Epithelial cell of proximal tubule (primary cell): Measurements from ENCODE around the gene FHIT. TPM values are rescaled to one million over a fixed set of nuclear protein-coding genes. Genes with fewer than 3 reads are reported as not detected.

Source experiments
- DNase-seq: peaks from one replicate; pipeline ENCODE4 v3.0.0-alpha.2; 2011; ENCODE audit warnings: low read depth
- H3K4me3 ChIP-seq: 2 replicates; pipeline ENCODE4 v1.5.1; 2011; ENCODE audit warnings: low read depth, mild to moderate bottlenecking, low read length
- CTCF ChIP-seq: conservative IDR thresholded peaks from 2 replicates; pipeline ENCODE4 v1.5.1; 2012; ENCODE audit warnings: low read depth, mild to moderate bottlenecking, low read length
- total RNA-seq: library from RNA; depleted of rRNA; stranded (reverse); fragments of >200 nt; gene quantifications from 2 replicates; pipeline ENCODE4 v1.2.3, GENCODE V29; 2015

Gene FHIT
- total RNA-seq, 1 donor from 2014 or later, result 3.7 TPM

- H3K4me3 ChIP-seq, result no peak overlapping the region
- DNase-seq, result no peak
- TF ChIP-seq CTCF, result no peak
These were observed 1144.0 kb downstream of the FHIT start for GRCh38 chr3:60107275-60107674.

- no peak for TF ChIP-seq CTCF
- no peak overlapping the region for H3K4me3 ChIP-seq
- DNase-seq, result no peak
These were observed 1149.1 kb downstream of the FHIT start for GRCh38 chr3:60102154-60102553.

GRCh38 chr3:60101621-60102020 is 1149.6 kb downstream of the FHIT start:
- no peak overlapping the region for H3K4me3 ChIP-seq
- DNase-seq, result no peak
- no peak for TF ChIP-seq CTCF

GRCh38 chr3:60096403-60096802 is 1154.8 kb downstream of the FHIT start:
- no peak for DNase-seq
- no peak for TF ChIP-seq CTCF
- H3K4me3 ChIP-seq, result no peak overlapping the region

GRCh38 chr3:60095930-60096329 is 1155.3 kb downstream of the FHIT start:
- TF ChIP-seq CTCF, result no peak

GRCh38 chr3:60095516-60095915 is 1155.7 kb downstream of the FHIT start:
- DNase-seq, result no peak
- TF ChIP-seq CTCF, result no peak
- no peak overlapping the region for H3K4me3 ChIP-seq

More at GRCh38 chr3:60095930-60096329, 1155.3 kb downstream of the FHIT start:
- no peak for DNase-seq
- H3K4me3 ChIP-seq, result no peak overlapping the region

GRCh38 chr3:60094392-60094947 is 1156.8 kb downstream of the FHIT start:
- no peak for TF ChIP-seq CTCF
- no peak for DNase-seq
- H3K4me3 ChIP-seq, result no peak overlapping the region
